H1 (cell line): ENCODE data around the gene RAB26. TPM values are rescaled to one million over a fixed set of nuclear protein-coding genes. Genes with fewer than 3 reads are reported as not detected.

Experiments
- polyA plus RNA-seq, 7 experiments: library from polyadenylated mRNA; depleted of rRNA in 3 of 7; stranded (reverse) in 5 of 7; unstranded in 2 of 7; fragments of >200 nt in 5 of 7; fragments of 200-250 nt in 2 of 7; gene quantifications; 1 replicate in 5 of 7; 2 replicates in 1 of 7; 4 replicates in 1 of 7; pipeline versions ENCODE4 v1.2.1 to v1.2.3, GENCODE V29; 2011 to 2013; ENCODE audit warnings: missing spikeins in 2 of 7, mixed read lengths in 2 of 7
- total RNA-seq: library from RNA; stranded (reverse); fragmentation: NEBNext Ultra II Directional; extraction: Animal tissue kit (Norgen Biotek cat#: 25700); gene quantifications from 2 replicates; pipeline ENCODE4 v1.2.1, GENCODE V29; 2021
- TF ChIP-seq, protein P1 (sequence below): IDR thresholded peaks from 2 replicates; pipeline ENCODE4 v1.6.1; 2011; ENCODE audit warnings: low read length, improper control_type of control experiment

Gene RAB26
- total and polyA plus RNA-seq, 2 of the 8 experiments (the other 6 are each of a cell fraction or from before 2014, with no cell fraction given), result 4.3 to 5.4 TPM

DNA sequence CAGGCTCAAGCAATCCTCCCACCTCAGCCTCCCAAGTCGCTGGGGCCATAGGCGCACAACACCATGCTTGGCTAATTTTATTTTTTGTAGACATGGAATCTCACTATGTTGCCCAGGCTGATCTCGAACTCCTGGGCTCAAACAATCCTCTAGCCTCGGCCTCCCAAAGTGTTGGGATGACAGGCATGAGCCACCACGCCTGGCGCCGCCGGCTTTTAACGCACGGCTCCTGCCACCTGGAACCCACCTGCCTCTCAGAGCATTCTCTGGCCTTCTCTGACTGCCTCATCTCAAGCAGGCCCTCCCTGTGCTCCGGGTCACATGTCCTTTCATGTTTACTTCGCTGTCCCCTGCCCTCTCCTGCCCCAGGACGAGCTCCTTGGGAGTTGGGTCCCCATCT lies 37.6 kb downstream of the RAB26 start (continued):
- TF ChIP-seq, protein P1, sequence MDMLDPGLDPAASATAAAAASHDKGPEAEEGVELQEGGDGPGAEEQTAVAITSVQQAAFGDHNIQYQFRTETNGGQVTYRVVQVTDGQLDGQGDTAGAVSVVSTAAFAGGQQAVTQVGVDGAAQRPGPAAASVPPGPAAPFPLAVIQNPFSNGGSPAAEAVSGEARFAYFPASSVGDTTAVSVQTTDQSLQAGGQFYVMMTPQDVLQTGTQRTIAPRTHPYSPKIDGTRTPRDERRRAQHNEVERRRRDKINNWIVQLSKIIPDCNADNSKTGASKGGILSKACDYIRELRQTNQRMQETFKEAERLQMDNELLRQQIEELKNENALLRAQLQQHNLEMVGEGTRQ, result no peak
- TF ChIP-seq, all 59 proteins: peak for 0
